Ishikawa (cell line): Measurements from ENCODE around the gene CTSD.

ENCODE experiments used
- CEBPB ChIP-seq: IDR thresholded peaks from 2 replicates; pipeline ENCODE4 v1.6.1; 2012
- CREB1 ChIP-seq: IDR thresholded peaks from 2 replicates; pipeline ENCODE4 v1.6.1; 2012; ENCODE audit warnings: low read depth
- EGR1 ChIP-seq: IDR thresholded peaks from 2 replicates; pipeline ENCODE4 v1.6.1; 2012
- EP300 ChIP-seq: IDR thresholded peaks from 2 replicates; pipeline ENCODE4 v1.6.1; 2012; ENCODE audit warnings: borderline replicate concordance
- FOXM1 ChIP-seq: IDR thresholded peaks from 2 replicates; pipeline ENCODE4 v1.6.1; 2012; ENCODE audit warnings: low read depth, borderline replicate concordance
- MAX ChIP-seq: IDR thresholded peaks from 2 replicates; pipeline ENCODE4 v1.6.1; 2012
- NFIC ChIP-seq: IDR thresholded peaks from 2 replicates; pipeline ENCODE4 v1.6.1; 2012
- RAD21 ChIP-seq: IDR thresholded peaks from 2 replicates; pipeline ENCODE4 v1.6.1; 2012; ENCODE audit warnings: low read depth
- TAF1 ChIP-seq: IDR thresholded peaks from 2 replicates; pipeline ENCODE4 v1.6.1; 2012; ENCODE audit warnings: low read depth, mild to moderate bottlenecking
- TCF12 ChIP-seq: IDR thresholded peaks from 2 replicates; pipeline ENCODE4 v1.6.1; 2012; ENCODE audit warnings: low read depth
- TEAD4 ChIP-seq: IDR thresholded peaks from 2 replicates; pipeline ENCODE4 v1.6.1; 2012
- YY1 ChIP-seq: IDR thresholded peaks from 2 replicates; pipeline ENCODE4 v1.6.1; 2012; ENCODE audit warnings: low read depth
- ZBTB7A ChIP-seq: IDR thresholded peaks from 2 replicates; pipeline ENCODE4 v1.6.1; 2012; ENCODE audit warnings: low read depth
- TF ChIP-seq, protein P1 (sequence below): IDR thresholded peaks from 2 replicates; pipeline ENCODE4 v1.6.1; 2012
- TF ChIP-seq, protein P2 (sequence below): IDR thresholded peaks from 2 replicates; pipeline ENCODE4 v1.6.1; 2012; ENCODE audit warnings: low read depth, mild to moderate bottlenecking

The CTSD gene

DNA sequence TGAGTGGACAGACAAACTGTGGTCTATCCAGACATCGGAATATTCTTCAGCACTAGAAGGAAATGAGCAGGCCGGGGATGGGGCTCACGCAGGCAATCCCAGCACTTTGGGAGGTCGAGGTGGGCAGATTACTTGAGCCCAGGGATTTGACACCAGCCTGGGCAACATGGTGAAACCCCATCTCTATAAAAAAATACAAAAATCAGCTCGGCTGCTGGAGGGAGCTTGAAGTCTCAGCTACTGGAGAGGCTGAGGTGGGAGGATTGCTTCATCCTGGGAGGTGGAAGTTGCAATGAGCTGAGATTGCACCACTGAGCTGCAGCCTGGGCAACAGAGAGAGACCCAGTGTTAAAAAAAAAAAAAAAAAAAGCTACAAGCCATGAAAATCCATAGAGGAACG is 8.0 kb upstream of the CTSD start:
- TF ChIP-seq CREB1, result no peak
- TF ChIP-seq, protein P1, sequence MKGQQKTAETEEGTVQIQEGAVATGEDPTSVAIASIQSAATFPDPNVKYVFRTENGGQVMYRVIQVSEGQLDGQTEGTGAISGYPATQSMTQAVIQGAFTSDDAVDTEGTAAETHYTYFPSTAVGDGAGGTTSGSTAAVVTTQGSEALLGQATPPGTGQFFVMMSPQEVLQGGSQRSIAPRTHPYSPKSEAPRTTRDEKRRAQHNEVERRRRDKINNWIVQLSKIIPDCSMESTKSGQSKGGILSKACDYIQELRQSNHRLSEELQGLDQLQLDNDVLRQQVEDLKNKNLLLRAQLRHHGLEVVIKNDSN, result no peak
- TF ChIP-seq CEBPB, result peak; percentile 25; the same call in 1 of the 2 replicates

DNA sequence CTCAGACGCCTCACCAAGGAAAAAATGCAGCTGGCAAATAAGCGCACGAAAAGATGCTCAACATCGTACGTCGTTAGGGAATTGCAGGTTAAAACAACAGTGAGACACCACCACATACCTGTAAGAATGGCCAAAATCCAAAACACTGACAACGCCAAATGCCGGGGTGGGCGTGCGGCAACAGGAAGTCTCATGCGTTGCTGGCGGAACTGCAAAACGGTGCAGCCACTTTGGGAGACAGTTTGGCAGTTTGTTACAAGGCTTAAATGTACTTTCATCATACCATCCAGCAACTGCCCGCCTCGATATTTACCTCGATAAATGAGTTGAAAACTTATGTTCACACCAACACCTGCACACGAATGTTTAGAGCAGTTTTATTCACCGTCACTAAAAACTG is 7.5 kb upstream of the CTSD start:
- TF ChIP-seq RAD21 (no peak), FOXM1 (no peak), EGR1 (no peak), YY1 (no peak), CREB1 (no peak), EP300 (no peak)
- TF ChIP-seq, protein P2, sequence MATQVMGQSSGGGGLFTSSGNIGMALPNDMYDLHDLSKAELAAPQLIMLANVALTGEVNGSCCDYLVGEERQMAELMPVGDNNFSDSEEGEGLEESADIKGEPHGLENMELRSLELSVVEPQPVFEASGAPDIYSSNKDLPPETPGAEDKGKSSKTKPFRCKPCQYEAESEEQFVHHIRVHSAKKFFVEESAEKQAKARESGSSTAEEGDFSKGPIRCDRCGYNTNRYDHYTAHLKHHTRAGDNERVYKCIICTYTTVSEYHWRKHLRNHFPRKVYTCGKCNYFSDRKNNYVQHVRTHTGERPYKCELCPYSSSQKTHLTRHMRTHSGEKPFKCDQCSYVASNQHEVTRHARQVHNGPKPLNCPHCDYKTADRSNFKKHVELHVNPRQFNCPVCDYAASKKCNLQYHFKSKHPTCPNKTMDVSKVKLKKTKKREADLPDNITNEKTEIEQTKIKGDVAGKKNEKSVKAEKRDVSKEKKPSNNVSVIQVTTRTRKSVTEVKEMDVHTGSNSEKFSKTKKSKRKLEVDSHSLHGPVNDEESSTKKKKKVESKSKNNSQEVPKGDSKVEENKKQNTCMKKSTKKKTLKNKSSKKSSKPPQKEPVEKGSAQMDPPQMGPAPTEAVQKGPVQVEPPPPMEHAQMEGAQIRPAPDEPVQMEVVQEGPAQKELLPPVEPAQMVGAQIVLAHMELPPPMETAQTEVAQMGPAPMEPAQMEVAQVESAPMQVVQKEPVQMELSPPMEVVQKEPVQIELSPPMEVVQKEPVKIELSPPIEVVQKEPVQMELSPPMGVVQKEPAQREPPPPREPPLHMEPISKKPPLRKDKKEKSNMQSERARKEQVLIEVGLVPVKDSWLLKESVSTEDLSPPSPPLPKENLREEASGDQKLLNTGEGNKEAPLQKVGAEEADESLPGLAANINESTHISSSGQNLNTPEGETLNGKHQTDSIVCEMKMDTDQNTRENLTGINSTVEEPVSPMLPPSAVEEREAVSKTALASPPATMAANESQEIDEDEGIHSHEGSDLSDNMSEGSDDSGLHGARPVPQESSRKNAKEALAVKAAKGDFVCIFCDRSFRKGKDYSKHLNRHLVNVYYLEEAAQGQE, result no peak

DNA sequence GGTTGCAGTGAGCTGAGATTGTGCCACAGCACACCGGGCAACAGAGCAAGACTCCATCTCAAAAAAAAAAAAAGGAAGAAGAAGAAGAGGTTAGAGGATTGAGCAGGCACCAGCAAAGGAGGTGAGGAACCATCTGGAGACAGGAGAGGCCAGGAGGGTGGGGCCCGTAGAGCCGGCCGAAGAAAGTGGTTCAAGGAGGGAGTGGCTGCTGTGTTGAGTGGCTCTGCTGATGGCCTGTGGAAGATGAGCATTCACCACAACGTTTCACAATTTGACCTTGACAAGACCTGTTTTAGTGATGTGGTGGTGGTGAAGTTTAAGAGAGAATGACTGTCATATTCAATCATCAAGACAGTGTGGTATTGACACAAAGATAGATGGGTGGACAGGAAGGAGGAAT is 6.8 kb upstream of the CTSD start:
- TF ChIP-seq FOXM1 (no peak), TAF1 (no peak), TCF12 (no peak), EP300 (no peak), TEAD4 (no peak), YY1 (no peak), NFIC (no peak)
- TF ChIP-seq, protein P1, result no peak
- TF ChIP-seq, protein P2, result no peak

GRCh38 chr11:1770061-1770460 is 6.3 kb upstream of the CTSD start:
- TF ChIP-seq EGR1, result no peak

DNA sequence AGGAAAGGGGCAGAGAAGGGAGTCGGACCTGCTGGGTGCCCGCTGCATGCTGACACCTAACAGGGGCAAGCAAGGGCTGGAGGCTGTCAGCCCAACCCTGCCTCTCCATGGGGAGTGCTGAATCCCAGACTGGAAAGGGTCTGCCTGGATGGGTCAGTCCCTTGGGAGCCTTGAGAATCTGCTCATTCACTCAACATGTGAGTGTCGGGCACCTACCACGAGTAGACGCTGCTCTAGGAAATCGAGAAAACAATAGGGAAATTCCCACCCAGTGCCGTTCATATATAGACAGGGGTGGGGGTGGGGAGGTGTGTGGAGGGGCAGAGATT is 4.4 kb upstream of the CTSD start:
- TF ChIP-seq EP300 (no peak), EGR1 (no peak), TCF12 (no peak), TEAD4 (no peak), YY1 (no peak)
- TF ChIP-seq, protein P1, result no peak

GRCh38 chr11:1767399-1768140 is 3.8 kb upstream of the CTSD start:
- no peak for TF ChIP-seq ZBTB7A
- no peak for TF ChIP-seq YY1
- TF ChIP-seq, protein P1, result no peak
- TF ChIP-seq, protein P2, result no peak
- TF ChIP-seq NFIC, result no peak
- no peak for TF ChIP-seq EGR1
- no peak for TF ChIP-seq TCF12
- no peak for TF ChIP-seq CEBPB
- TF ChIP-seq RAD21, result no peak
- no peak for TF ChIP-seq EP300
- TF ChIP-seq TEAD4, result no peak
- no peak for TF ChIP-seq FOXM1
- no peak for TF ChIP-seq CREB1
- TF ChIP-seq TAF1, result no peak
- TF ChIP-seq MAX, result no peak
